Stimulated activated CD8-positive, alpha-beta memory T cell treated with anti-CD3 and anti-CD28 coated beads, Interleukin-15, amount 100 ng/mL, for 1 hour (primary cell): ENCODE results near the gene TBX10.
"Not testable (repeated sequence)": the region's sequence is repeated elsewhere in the genome, so short reads cannot be mapped to it uniquely, and the experiment has no call there.

Experiments
- DNase-seq: peaks from one replicate; pipeline ENCODE4 v3.0.0-alpha.2; 2020; ENCODE audit warnings: low read depth

The TBX10 gene

DNA sequence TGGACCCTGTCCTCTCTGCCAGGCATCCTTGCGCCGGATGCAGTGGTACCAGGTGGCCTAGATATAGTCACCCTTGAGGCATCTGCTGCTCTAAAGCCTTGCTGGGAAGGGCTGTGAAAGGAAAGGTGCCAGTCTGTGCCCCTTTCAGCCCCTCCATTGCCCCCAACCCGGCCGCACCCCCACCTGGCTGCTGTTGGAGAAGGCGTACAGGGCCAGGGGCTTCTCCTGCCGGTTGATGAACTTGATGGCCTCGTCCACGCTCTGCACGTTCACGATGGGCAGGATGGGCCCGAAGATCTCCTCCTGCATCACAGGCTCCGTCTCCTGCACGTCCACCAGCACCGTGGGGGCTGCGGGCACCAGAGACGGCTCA is 24.6 kb upstream of the TBX10 start:
- no peak for DNase-seq

- no peak for DNase-seq
Measured at GRCh38 chr11:67663532-67664212, 24.1 kb upstream of the TBX10 start.

GRCh38 chr11:67662835-67663531 is 23.4 kb upstream of the TBX10 start:
- DNase-seq = no peak

DNA sequence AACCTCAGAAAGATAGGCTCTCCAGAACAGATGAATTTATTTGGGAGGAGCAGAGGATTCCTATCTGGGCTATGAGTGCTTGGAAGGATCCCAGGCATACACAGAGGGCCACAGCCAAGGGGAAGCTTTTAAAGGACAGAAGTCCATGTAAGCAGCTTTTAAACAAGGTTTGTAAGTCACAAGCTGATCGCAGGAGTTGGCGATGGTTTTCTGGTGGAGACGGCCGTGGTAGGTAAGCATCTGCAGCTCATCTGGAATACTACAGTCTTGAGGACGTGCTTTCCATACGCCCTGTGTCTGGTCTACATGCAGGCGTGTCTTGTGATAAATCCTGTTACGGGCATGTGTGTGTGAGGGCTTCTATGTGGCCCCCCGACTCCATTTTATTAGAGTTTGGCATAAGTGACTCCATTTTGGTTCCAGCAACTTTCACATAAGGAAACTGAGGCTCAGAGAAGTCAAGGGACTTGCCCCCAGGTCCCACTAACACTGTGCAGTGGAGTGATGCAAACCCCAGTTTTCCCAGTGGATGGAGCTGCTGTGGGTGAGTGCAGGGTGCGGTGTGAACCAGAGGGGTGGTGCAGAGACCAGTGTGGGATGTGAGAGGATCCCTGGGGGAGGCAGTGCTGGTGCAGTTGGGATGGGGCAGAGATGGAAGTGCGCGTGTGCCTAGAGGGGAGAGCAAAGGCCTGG is 22.7 kb upstream of the TBX10 start:
- DNase-seq = no peak

GRCh38 chr11:67660752-67661151 is 21.2 kb upstream of the TBX10 start:
- not testable (repeated sequence) for DNase-seq

GRCh38 chr11:67659651-67660165 is 20.1 kb upstream of the TBX10 start:
- DNase-seq = not testable (repeated sequence)

DNA sequence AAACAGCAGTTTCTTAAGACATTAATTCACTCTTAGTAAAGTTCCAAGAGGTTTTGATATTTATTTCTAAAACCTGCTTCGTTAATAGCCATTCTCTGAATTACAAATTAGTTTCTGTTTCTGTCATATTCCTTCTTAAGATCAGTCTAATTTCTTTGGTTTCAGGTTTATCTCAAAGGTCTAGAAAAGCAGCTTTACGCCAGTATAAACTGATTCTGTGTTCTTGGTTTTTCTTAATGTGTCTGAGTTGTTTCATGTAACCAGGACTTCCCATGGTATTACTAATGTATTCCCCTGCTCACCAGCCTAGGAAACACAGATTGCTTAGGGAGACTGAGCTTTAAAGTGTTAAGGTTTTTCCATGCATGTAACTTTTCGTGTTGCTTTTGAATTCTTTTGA is 17.7 kb upstream of the TBX10 start:
- no peak for DNase-seq

- DNase-seq = no peak
Measured at GRCh38 chr11:67656278-67656922, 16.8 kb upstream of the TBX10 start.

- no peak for DNase-seq
Measured at GRCh38 chr11:67654225-67654624, 14.7 kb upstream of the TBX10 start.

DNA sequence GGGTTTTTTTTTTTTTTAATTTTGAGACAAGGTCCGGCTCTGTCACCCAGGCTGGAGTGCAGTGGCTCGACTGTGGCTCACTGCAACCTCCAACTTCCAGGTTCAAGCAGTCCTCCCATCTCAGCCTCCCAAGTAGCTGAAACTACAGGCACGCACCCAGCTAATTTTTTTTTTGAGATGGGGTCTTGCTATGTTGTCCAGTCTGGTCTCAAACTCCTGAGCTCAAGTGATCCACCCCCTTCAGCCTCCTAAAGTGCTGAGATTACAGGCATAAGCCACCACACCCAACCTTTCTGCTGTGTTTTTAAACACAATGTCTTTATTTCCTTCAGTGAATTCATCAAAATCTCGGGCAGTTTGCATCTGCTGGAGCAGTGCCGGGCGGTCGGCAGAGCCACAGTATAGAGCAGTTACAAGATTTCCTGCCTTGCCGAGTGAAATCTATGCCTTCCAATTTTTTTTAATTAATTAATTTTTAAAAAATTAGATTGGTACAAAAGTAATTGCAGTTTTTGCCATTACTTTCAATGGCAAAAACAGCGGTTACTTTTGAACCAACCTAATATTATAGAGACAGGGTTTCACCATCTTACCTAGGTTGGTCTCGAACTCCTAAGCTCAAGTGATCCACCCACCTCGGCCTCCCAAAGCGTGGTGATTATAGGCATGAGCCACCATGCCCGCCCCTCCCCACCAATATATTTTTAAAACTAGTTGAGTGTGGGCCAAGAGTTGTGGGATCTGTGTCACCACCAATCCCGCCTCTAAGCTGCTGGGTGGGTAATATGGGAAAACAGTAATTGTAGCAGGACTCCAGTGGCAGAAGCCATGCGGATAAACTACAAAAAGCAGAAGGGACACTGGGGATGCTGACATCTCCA is 13.6 kb upstream of the TBX10 start:
- no peak for DNase-seq

DNA sequence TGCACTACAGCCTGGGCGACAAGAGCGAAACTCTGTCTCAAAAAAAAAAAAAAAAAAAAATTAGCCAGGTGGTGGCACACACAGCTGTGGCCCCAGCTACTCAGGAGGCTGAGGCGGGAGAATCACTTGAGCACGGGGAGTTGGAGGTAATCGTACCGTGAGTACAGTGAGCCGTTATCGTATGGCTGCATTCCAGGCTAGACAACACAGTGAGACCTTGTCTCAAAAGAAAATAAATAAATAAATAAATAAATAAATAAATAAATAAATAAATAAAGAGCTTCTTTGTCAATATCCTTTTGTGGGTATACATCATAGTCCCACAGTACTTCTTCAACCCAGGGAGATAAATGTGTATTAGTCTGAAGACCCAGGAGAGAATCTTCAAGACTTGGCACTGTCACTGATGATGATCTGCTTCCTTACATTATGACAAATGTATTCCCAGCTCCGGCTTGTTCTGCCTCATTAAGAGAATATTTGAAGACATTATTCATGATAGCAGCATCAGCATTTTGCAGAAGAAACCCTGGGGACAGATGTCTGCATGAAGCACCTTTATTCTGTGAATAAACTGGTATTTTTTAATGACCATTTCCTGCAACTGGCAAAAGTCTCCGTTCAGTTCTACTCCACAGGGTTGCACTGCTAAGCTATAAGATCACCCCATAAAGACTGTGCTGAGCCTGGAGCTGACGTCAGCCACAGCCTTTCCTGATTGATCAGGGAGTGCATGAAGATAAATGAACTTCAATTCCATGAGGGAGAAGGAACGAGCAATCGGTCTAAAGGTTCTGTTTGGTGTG is 12.6 kb upstream of the TBX10 start:
- DNase-seq = no peak

- no peak for DNase-seq
Measured at GRCh38 chr11:67649634-67650510, 10.3 kb upstream of the TBX10 start.

DNA sequence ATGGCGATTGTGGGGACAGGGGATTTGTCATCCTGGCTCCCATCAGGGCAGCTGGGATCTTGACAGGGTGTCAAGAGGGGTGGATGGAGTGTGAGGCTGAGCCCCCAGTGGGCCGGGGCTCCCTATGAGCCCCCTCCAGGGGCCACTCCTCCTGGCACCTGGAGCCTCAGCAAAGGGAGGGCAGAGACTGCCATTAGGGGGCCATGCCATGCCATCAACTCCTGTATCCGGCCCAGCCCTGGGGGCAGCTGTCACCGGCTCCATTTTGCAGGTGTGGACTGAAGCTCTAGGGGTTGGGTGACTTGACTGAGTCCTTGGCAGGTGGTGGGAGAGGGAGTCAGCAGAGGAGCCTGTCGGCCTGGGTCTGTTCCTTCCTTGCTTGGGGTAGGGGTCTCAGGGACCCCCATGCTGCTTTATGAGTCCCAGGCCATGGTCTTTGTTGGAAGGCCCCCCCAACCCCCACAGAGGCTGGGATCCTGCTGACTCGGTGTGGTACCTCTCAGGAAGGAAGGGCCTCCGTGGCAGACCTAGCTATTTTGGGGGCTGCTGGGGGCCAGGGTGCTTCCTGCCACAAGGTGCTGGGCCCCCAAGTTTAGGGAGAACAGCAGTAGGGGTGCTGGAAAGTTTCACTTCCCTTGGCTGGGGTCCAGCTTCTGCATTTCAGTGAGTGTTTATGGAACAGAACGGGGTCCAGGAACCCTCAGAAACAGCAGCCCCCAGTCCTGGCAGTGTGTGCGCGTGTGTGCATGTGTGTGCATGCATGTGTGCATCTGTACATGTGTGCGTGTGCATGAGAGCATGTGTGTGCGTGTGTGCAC is 9.4 kb upstream of the TBX10 start:
- no peak for DNase-seq

- no peak for DNase-seq
Measured at GRCh38 chr11:67648140-67648795, 8.7 kb upstream of the TBX10 start.

DNA sequence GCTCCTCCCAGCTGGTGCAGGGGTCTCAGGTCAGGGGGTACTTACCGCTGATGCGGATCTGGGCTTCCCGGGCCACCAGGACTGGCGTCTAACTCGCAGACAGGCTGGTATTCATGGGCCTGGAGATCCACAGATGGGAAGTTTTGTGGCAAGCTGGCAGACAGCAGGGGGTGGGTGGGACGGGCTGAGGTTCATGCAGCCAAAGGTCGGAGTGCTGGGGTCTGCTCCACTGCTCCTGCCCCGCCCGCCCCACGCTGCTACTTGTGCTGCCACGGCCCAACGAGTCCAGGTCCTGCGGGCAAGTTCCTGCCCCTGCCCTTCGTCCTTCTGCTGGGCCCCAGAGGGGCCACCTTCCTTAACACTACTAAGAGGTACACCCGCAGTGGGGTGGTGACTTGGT is 7.9 kb upstream of the TBX10 start:
- no peak for DNase-seq

GRCh38 chr11:67646535-67647336 is 7.2 kb upstream of the TBX10 start:
- DNase-seq = no peak
